Measurements from ENCODE around the gene CTAGE15.
"Not testable (repeated sequence)": the region's sequence is repeated elsewhere in the genome, so short reads cannot be mapped to it uniquely, and the experiment has no call there.

GRCh38 chr7:143622130-143622529 is 50.5 kb downstream of the CTAGE15 start:
- not testable (repeated sequence) for TF ChIP-seq CTCF, POLR2A (IDR thresholded peaks at IDR 0.05)

Measured in thyroid gland (tissue), 4 donors.